Esophagus muscularis mucosa (tissue), 4 donors: ENCODE results near the gene SLC30A10.

Source experiments
- CTCF ChIP-seq, 3 experiments: fragments of 200-600 bp in 2 of 3; fragments of 450-650 bp in 1 of 3; sonication (generic) in 2 of 3; IDR thresholded peaks; one replicate each; pipeline ENCODE4 v1.5.1; 2017 to 2019; ENCODE audit warnings: antibody characterized with exemption in 3 of 3, mild to moderate bottlenecking in 2 of 3, moderate library complexity in 1 of 3
- EP300 ChIP-seq: sonication (generic); formaldehyde crosslinking; IDR thresholded peaks from one replicate; pipeline ENCODE4 v1.6.1; 2017; ENCODE audit warnings: antibody characterized with exemption
- POLR2A ChIP-seq: fragments of 450-650 bp; IDR thresholded peaks from one replicate; pipeline ENCODE4 v1.6.1; 2017; ENCODE audit warnings: antibody characterized with exemption, moderate library complexity, mild to moderate bottlenecking, low read depth
- POLR2AphosphoS5 ChIP-seq, 2 donors: sonication (generic); formaldehyde crosslinking; IDR thresholded peaks; one replicate each; pipeline ENCODE4 v1.6.1; 2017; ENCODE audit warnings: antibody characterized with exemption in 2 of 2

- no peak for TF ChIP-seq EP300
- TF ChIP-seq CTCF (IDR thresholded peaks at IDR 0.05), result no peak
- TF ChIP-seq POLR2A, result no peak
- TF ChIP-seq POLR2AphosphoS5 (IDR thresholded peaks at IDR 0.05), result no peak
Observed at GRCh38 chr1:219941179-219942118, 13.1 kb upstream of the SLC30A10 start.
